HG03460 (cell line): Measurements from ENCODE around the gene ARHGAP28.
"Not testable (repeated sequence)": the region's sequence is repeated elsewhere in the genome, so short reads cannot be mapped to it uniquely, and the experiment has no call there.

ENCODE experiments used
- ATAC-seq: cut with Tn5 transposase; IDR thresholded peaks from one replicate; pipeline ENCODE4 v1.9.1; 2021; ENCODE audit not compliant: unreplicated experiment

Gene ARHGAP28

GRCh38 chr18:6775237-6775636 lies 45.7 kb downstream of the ARHGAP28 start:
- no peak for ATAC-seq

DNA sequence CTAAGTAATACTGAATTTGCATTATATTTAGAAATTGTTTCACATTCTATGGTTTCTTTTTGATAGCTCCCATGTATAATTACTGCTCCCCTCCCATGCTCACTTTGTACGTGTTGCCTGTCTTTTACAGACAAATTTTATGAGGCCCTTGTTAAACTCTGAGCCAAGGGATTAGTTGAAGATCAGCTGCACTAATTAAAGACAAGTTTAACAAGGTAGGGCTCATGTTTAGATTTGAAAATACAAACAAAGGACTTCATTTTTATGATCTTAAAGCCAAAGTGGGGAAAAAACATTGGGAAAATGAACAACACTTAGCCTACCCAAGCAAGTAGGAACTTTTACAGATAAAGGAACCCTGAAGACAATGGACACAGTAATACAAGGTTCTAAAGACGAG lies 46.2 kb downstream of the ARHGAP28 start:
- ATAC-seq = no peak

GRCh38 chr18:6776188-6776587 lies 46.7 kb downstream of the ARHGAP28 start:
- no peak for ATAC-seq

DNA sequence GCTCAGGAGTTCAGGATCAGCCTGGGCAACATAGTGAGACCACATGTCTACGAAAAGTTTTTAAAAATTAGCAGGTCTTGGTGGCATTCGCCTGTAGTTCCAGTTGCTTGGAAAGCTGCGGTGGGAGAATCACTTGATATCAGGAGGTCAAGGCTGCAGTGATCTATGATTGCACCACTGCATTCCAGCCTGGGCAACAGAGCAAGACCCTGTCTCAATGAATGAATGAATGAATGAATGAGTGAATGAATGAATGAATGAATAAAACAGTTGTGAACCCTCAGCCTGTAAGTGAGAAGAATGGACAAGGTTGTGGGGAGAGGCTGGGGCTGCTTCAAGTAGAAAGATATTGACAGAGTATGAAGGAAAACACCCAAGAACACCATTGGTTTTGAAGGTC lies 48.0 kb downstream of the ARHGAP28 start:
- ATAC-seq = no peak

- ATAC-seq = no peak
These were observed 49.1 kb downstream of the ARHGAP28 start for GRCh38 chr18:6778459-6779247.

- ATAC-seq = no peak
These were observed 51.7 kb downstream of the ARHGAP28 start for GRCh38 chr18:6781142-6781714.

- ATAC-seq = no peak
These were observed 52.3 kb downstream of the ARHGAP28 start for GRCh38 chr18:6781796-6782195.

DNA sequence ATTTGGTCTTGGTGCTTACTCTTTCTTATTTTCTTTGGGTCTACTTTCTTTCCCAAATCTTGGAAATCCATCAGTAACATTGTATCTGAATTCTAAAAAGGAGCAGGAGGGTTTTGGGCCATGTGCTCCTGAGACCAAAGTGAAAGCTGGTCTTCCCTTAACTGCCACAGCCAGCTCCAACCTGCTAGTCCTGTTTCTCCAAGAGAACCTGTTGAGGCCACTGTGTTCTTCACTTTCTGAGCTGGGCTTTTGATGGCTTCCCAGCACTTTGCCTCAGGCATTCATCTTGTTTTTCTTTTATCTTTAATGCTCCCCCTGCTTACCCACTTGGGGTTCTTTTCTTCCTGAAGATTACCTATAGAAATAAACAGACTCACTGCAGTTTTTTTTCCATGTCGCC lies 53.3 kb downstream of the ARHGAP28 start:
- no peak for ATAC-seq

- no peak for ATAC-seq
These were observed 54.5 kb downstream of the ARHGAP28 start for GRCh38 chr18:6784046-6784445.

GRCh38 chr18:6785001-6785400 lies 55.5 kb downstream of the ARHGAP28 start:
- no peak for ATAC-seq

DNA sequence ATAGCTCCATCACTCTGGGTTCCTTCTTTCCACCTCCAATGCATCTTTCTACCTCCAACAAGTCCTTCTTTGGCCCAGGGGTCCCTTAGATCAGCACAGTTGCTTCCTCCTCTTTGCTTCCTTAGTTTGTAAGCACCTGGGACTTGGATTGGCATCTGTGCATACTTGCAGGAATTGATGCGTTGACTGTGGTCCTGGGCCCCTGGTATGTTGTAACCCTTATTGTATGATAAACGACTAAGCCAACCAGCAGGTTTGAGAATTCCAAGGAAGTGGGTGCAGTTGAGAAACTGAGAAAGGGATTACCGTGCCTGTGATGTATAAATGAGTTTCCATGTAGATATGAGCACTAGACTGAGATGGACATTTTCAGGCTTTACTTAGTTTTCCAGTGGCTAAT lies 55.9 kb downstream of the ARHGAP28 start:
- ATAC-seq = no peak

DNA sequence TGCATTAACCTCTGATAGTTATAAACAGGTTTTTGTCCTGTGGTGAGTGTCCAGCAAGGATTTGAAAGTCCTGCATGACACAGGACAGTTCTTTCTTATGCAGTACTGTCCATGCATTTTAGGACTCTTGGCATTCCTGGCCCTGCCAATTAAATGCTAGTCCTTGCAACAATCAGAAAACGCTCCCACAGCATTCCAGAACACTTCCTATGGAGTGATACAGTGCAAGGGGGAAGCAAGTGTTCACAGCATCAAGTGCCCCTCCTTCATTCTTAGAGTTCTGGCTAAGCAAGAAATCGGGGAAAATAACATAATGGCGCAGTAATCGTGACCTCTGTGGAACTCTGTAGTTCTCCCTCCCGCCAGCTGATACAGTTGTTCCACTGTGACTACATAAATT lies 62.9 kb downstream of the ARHGAP28 start:
- ATAC-seq = no peak

DNA sequence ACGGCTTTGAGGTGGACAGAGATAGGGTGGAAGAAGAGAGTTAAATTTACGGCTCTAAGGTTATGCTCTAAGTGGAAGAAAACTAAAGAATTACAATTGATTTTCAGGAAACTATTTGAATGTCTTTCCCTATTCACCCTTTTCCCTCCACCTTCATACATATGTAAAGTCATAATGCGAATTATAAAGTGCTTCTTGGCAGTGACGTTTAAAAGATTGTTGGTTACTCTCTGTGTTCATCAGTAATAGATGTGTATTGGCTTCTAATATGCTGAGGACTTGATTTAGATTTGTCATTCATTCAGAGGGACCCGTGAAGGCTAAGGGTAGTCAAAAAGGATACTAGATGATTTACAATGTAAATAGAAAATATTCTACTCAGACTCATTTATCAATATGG lies 63.9 kb downstream of the ARHGAP28 start:
- no peak for ATAC-seq

DNA sequence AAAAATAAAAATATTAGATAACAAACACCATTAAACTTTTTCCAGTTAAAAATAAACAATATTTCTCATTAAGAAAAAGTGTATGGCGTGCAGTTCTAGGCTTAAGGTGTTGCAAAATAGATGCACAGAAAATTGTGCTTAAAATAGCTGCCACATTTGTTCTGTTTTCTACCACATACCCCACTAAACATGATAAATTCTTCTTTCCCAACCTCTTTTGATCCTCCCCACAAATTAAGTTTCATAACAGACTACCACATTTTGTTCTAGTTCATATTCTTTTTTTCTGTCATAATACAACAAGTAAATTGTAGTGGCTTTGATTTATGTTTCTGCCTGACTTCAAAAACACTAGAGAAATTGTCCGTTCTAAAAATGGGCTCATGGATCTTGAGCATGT lies 64.5 kb downstream of the ARHGAP28 start:
- no peak for ATAC-seq

- ATAC-seq = no peak
These were observed 65.8 kb downstream of the ARHGAP28 start for GRCh38 chr18:6795307-6795706.

GRCh38 chr18:6796511-6796910 lies 67.0 kb downstream of the ARHGAP28 start:
- ATAC-seq = no peak

DNA sequence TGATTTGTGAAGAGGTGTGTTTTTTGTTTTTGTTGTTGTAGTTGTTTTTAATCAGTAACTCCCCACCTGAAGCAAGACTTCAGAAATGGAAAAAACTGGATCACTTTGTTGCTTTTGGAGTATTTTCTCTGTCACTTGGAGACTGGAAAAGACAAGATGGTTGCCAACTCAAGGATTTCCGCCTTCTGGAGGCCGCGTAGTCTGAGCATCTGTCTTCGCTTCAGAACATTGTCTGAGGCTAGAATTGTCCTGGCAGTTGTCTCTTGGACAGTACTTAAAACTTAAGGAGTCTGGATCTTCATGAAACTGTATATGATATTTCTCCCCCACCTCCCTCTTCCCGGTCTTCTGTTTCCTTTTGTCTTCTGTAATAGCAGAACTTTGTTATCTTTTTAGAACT lies 67.7 kb downstream of the ARHGAP28 start:
- no peak for ATAC-seq

- ATAC-seq = no peak
These were observed 69.4 kb downstream of the ARHGAP28 start for GRCh38 chr18:6798896-6799295.

DNA sequence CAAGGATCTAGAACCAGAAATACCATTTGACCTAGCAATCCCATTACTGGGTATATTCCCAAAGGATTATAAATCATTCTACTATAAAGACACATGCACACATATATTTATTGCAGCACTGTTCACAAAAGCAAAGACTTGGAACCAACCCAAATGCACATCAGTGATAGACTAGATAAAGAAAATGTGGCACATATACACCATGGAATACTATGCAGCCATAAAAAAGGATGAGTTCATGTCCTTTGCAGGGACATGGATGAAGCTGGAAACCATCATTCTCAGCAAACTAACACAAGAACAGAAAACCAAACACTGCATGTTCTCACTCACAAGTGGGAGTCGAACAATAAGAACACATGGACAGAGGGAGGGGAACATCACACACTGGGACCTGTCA lies 70.8 kb downstream of the ARHGAP28 start:
- ATAC-seq = not testable (repeated sequence)

- ATAC-seq = no peak
These were observed 78.2 kb downstream of the ARHGAP28 start for GRCh38 chr18:6807515-6808257.

DNA sequence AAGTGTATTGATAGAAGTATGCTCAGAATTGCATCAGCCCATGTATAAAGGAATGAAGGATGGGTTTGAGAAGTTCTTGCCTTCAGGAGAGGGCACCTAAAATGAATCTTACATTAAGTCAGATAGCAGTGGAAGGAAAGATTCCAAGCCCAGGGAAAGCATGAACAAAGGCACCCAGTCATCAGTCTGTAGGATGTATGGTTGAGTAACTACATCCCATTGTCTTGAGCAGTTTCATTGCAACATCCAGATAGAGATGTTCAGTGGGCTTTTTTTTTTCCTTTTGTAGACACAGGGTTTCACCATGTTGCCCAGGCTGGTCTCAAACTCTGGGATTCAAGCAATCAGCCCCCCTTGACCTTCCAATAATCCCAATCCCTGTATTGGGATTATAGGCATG lies 80.7 kb downstream of the ARHGAP28 start:
- ATAC-seq = no peak

DNA sequence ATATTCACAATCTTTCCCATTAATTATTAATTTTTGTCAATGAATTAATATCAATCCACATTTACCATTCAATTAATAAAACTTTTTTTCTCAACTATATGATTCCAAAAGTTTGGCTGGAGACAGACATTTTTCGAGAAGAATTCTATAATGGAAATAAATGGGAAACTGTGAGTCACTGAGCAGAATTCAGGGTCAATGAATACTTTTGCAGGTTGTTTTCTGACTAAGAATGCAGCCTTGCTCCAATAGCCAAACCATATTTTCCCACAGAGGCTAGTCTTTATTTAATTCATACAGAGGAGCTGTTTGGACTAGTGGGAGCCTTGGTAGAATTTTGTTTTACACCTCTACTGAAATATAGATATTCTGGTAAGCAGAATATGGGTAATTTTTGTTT lies 82.3 kb downstream of the ARHGAP28 start:
- ATAC-seq = no peak
